BLaER1 (cell line): ENCODE results near the gene CNDP1.

ENCODE experiments used
- H3K27ac ChIP-seq: shearing (Covaris generic); formaldehyde crosslinking; 2 replicates; pipeline ENCODE4 v1.8.1; 2022
- H3K27me3 ChIP-seq: shearing (Covaris generic); formaldehyde crosslinking; 2 replicates; pipeline ENCODE4 v1.8.1; 2022
- H3K36me3 ChIP-seq: shearing (Covaris generic); formaldehyde crosslinking; 2 replicates; pipeline ENCODE4 v1.8.1; 2022
- H3K4me1 ChIP-seq: shearing (Covaris generic); formaldehyde crosslinking; 2 replicates; pipeline ENCODE4 v1.8.1; 2022
- H3K4me2 ChIP-seq: shearing (Covaris generic); formaldehyde crosslinking; 2 replicates; pipeline ENCODE4 v1.8.1; 2022
- H3K4me3 ChIP-seq: shearing (Covaris generic); formaldehyde crosslinking; 2 replicates; pipeline ENCODE4 v1.8.1; 2022
- H3K9ac ChIP-seq: shearing (Covaris generic); formaldehyde crosslinking; 2 replicates; pipeline ENCODE4 v1.8.1; 2022
- H3K9me3 ChIP-seq: shearing (Covaris generic); formaldehyde crosslinking; 2 replicates; pipeline ENCODE4 v1.8.1; 2022
- H4K20me1 ChIP-seq: shearing (Covaris generic); formaldehyde crosslinking; 2 replicates; pipeline ENCODE4 v1.8.1; 2022
- Cebpa-rat ChIP-seq: shearing (Covaris generic); IDR thresholded peaks from 2 replicates; pipeline ENCODE4 v1.8.1; 2022

The CNDP1 gene

DNA sequence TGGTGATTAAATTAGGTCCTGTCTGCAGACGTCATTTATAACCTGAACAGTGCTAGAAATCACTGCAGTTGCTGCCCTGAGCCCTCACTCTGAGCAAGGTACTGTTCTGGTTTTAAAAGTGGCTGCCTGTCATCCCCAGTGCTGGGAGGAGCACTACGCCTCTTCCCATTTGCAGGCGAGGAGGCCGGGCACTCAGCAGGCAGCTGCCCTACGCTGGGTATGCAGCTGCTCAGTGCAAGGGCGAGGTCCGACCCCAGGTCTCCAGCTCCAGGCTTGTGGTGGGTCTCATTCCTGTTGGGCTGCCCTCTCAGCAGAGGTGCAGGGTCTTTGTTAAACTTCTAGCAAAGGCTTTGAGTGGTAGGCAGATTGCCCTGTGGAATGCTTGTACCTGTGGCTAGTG lies 22.5 kb upstream of the CNDP1 start:
- no peak overlapping the region for H3K4me2 ChIP-seq
- no peaks in the 10 kb centered on the region for H3K9me3 ChIP-seq
- H3K27me3 ChIP-seq = no peaks in the 10 kb centered on the region
- H3K9ac ChIP-seq = no peak overlapping the region
- no peak overlapping the region for H3K4me3 ChIP-seq
- TF ChIP-seq Cebpa-rat = no peak
- H4K20me1 ChIP-seq = peaks cover 81% of the 10 kb centered on the region
- peaks cover 5% of the 10 kb centered on the region; the same call in 1 of the 2 replicates for H3K4me1 ChIP-seq
- peaks cover 100% of the 10 kb centered on the region for H3K36me3 ChIP-seq
- H3K27ac ChIP-seq = no peak overlapping the region

DNA sequence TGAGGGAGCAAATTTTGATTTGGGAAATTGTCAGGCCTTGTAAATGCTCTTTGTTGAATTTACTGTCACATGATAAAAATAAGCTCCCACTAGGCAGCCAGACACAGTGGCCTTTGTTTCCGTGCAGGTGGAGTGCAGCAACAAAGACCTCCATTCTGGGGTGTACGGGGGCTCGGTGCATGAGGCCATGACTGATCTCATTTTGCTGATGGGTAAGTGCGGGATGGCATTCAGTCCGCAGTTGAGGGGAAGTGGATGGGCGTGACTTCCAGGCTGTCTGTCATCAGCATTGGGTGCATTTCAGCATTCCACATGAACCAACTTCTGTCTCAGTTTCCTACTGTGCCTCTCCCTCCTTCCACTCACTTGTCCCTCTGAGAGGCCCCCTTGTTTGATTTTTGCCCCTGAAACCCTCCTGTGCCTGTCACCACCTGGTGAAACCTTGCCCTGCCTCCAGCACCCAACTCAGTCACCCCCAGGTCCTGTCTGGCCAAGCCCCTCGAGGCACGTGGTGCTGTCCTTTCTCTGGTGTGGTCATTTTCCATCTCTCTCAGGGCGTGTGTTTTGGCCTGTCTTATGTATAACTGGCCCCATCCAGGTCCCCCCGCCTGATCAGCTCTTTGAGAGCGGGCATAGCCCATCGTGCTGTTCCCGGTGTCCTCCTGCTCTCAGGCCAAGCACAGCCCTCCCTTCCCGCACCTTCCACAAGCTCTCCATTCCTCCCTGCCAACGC lies 21.8 kb upstream of the CNDP1 start:
- no peak overlapping the region for H3K9ac ChIP-seq
- H3K4me3 ChIP-seq = no peak overlapping the region
- peaks cover 100% of the 10 kb centered on the region for H3K36me3 ChIP-seq

DNA sequence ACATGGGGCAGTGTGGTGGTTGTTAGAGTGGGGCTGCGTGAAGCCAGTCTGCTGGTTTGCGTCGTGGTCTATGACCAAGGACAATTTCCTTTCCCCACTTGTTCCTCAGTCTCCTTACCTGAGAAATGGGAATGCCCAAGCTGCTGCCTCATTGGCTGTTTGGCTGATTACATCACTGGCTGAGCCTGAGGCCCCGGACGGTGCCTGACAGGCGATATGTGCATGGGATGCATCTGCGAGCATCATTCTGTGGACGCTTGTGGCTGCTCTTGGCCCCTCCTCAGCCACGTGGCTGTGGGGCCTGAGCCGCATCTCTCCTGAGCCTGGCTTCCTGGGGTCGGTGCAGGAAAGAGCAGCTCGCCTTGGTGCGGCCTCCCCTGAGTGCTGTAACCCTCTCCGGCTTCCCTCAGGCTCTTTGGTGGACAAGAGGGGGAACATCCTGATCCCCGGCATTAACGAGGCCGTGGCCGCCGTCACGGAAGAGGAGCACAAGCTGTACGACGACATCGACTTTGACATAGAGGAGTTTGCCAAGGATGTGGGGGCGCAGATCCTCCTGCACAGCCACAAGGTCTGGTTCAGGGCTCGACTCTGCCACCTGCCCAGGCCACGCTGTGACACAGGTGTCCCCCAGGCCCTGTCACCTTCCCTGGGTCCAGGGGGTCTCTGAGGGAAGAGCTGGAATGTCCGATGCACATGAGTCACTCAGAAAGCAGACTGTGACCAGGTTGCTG lies 21.0 kb upstream of the CNDP1 start:
- H3K36me3 ChIP-seq = peaks cover 100% of the 10 kb centered on the region
- TF ChIP-seq Cebpa-rat = no peak

More for the DNA sequence above, 21.8 kb upstream of the CNDP1 start:
- no peaks in the 10 kb centered on the region for H3K9me3 ChIP-seq
- no peaks in the 10 kb centered on the region for H3K27me3 ChIP-seq
- H3K4me2 ChIP-seq = no peak overlapping the region
- TF ChIP-seq Cebpa-rat = no peak
- no peak overlapping the region for H3K27ac ChIP-seq
- H3K4me1 ChIP-seq = peaks cover 5% of the 10 kb centered on the region; the same call in 1 of the 2 replicates
- peaks cover 74% of the 10 kb centered on the region for H4K20me1 ChIP-seq

DNA sequence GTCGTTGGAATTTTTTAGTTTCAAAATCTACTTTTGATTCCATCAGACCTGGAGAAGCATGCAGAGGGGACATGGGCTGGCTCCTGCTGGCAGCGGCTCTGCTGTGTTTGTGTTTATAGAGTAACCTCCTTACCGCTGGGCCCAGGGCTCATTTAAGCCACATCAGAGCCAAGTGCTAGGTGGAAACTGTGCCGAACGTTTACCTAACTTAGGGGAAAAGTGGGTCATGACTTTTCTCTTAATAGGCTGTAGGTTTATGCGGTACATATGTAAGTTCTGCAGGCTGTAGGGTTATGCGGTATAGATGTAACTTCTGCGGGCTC lies 20.5 kb upstream of the CNDP1 start:
- H3K4me1 ChIP-seq = peaks cover 5% of the 10 kb centered on the region; the same call in 1 of the 2 replicates
- H3K9me3 ChIP-seq = no peaks in the 10 kb centered on the region
- H3K4me2 ChIP-seq = no peak overlapping the region
- peaks cover 61% of the 10 kb centered on the region for H4K20me1 ChIP-seq
- no peak overlapping the region for H3K9ac ChIP-seq
- peaks cover 100% of the 10 kb centered on the region for H3K36me3 ChIP-seq
- TF ChIP-seq Cebpa-rat = no peak
- no peaks in the 10 kb centered on the region for H3K27me3 ChIP-seq
- no peak overlapping the region for H3K4me3 ChIP-seq
- H3K27ac ChIP-seq = no peak overlapping the region

More for the DNA sequence above, 21.0 kb upstream of the CNDP1 start:
- Histone ChIP-seq H3K27me3 (no peaks in the 10 kb centered on the region), H3K9me3 (no peaks in the 10 kb centered on the region), H3K4me3 (no peak overlapping the region), H3K9ac (no peak overlapping the region), H3K4me1 (peaks cover 5% of the 10 kb centered on the region; the same call in 1 of the 2 replicates), H3K4me2 (no peak overlapping the region), H3K27ac (no peak overlapping the region), H4K20me1 (peaks cover 66% of the 10 kb centered on the region)

DNA sequence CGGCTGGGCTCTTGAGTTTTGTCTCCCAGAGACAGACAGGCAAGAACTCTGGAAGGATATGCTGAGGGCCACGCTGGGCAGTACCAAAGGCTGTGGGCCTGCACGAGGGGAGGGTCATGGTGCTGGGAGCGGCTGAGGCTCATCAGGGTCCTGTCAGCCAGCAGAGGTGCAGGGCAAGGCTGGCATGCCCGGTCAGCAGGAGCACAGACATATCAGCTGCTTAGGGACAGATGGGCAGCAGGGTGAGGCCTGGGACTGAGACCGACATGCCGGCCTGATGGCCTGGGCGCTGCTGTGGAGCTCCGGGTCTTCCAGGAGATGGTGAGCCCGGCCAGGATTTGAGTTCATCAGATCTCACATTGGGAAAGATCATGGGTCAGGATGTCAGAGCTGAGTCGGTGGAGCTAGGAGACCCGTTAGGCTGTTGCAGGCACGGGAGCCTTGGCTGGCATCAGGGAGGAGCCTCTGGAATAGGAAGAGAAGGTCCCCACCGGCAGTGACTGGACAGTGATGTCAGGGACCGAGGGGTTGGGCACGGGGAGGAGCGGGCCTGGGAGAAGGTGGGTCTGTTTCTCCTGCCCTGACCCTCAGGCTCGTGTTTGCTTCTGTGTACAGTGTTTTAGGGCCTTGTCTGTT lies 19.3 kb upstream of the CNDP1 start:
- Histone ChIP-seq H3K9ac (no peak overlapping the region), H3K4me2 (no peak overlapping the region), H3K4me1 (peaks cover 1% of the 10 kb centered on the region; the same call in 1 of the 2 replicates), H4K20me1 (peaks cover 51% of the 10 kb centered on the region), H3K4me3 (no peak overlapping the region), H3K27ac (no peak overlapping the region), H3K9me3 (no peaks in the 10 kb centered on the region), H3K27me3 (no peaks in the 10 kb centered on the region), H3K36me3 (peaks cover 100% of the 10 kb centered on the region)
- no peak for TF ChIP-seq Cebpa-rat

DNA sequence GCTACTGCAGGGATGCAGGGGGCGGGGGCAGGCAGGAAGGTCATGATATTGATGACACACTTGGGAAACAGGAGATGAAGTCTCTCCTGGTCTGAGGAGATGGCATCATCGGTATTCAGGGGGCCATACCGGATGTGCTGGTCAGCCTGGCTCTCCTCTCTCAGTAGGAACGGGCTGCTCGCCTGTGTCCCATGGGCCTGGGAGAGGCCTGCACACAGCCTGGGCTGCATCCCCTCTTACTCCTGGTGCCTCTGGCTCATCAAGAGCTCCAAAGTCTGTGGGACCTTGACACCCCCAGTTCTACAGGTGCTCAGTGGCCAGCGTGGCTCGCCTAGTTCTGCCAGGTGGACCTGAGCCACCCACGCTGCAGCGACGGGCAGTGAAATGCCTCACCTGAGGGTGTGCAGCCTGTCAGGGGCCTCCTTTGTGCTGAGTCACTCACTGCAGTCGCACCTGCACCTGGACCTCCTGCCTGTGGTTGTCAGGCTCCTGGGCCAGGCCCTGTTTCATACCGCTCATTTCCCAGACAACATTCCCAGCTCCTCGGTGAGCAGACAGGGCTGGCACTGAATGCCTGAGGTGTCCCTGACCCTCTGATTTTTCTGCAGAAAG lies 18.6 kb upstream of the CNDP1 start:
- Histone ChIP-seq H3K27me3 (no peaks in the 10 kb centered on the region), H3K4me3 (no peak overlapping the region), H3K36me3 (peaks cover 100% of the 10 kb centered on the region), H4K20me1 (peaks cover 43% of the 10 kb centered on the region), H3K4me2 (no peak overlapping the region), H3K9me3 (no peaks in the 10 kb centered on the region), H3K27ac (no peak overlapping the region), H3K9ac (no peak overlapping the region), H3K4me1 (no peaks in the 10 kb centered on the region)
- no peak for TF ChIP-seq Cebpa-rat

DNA sequence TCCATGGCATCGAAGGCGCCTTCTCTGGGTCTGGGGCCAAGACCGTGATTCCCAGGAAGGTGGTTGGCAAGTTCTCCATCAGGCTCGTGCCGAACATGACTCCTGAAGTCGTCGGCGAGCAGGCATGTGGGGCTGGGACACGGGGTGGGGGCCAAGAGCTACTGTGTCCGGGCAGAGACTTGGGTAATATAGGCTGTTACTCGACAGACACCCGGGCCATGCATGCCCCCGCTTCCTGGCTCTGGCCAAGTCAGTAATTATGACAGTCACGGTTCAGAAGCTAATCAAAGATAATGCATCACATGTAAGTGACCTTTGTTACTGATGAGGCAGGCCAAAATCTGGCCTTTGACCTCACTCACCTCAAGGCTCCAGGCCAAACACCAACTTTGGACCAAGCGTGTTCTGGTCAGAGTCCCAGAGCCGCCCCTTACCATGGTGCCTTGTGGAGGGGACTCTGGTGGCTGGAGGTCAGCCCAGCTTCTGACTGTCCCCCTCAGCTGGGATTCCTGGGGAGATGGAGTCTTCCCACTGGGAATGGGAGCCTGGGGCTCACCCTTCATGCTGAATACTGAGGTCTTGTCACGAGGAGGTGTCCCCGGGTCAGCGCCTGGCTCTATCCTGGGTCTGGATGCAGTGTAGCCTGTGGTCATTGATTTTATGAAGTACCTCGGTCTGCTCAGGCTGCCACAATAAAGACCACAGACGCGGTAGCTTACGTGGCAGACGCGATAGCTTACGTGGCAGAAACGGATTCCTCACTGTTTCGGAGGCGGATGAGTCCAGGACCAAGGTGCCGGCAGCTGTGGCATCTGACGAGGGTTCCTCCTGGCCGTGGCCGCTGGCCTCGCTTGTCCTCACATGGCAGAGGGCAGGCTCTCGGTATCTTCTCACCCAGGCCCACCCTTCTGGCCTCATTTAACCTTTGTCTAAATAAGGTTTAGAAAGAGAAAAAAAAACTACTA lies 17.7 kb upstream of the CNDP1 start:
- no peak for TF ChIP-seq Cebpa-rat
- Histone ChIP-seq H3K4me3 (no peak overlapping the region), H3K4me2 (no peak overlapping the region), H3K4me1 (no peaks in the 10 kb centered on the region), H3K9ac (no peak overlapping the region), H3K9me3 (no peaks in the 10 kb centered on the region), H3K36me3 (peaks cover 100% of the 10 kb centered on the region), H3K27ac (no peak overlapping the region), H3K27me3 (no peaks in the 10 kb centered on the region), H4K20me1 (peaks cover 42% of the 10 kb centered on the region)

DNA sequence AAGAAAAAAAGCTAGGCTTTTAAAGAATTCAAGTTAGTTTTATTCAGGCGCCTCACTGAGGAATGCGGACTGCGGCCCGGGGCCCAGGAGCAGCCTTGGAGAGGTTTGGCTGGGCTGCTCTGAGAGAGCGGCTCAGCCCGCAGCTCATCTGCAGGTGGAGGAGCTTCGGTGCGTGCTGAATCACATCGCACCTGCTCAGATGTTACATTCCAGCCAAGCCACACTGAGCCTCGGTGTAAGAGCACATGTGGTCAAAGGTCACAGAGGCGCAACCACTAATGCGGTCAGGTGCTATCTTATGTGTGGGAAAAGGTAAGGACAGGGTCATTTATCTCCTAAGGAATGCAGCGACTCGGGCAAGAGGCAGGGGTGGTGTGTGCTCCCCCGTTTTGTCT lies 17.1 kb upstream of the CNDP1 start:
- Histone ChIP-seq H3K4me3 (no peak overlapping the region), H3K4me2 (no peak overlapping the region), H3K27ac (no peak overlapping the region), H3K4me1 (no peaks in the 10 kb centered on the region), H3K9ac (no peak overlapping the region), H3K27me3 (no peaks in the 10 kb centered on the region), H4K20me1 (peaks cover 40% of the 10 kb centered on the region), H3K9me3 (no peaks in the 10 kb centered on the region), H3K36me3 (peaks cover 99% of the 10 kb centered on the region)
- no peak for TF ChIP-seq Cebpa-rat
